ENCODE data around the gene TAS2R43. TPM values are rescaled to one million over a fixed set of nuclear protein-coding genes. Genes with fewer than 3 reads are reported as not detected.
"Not testable (repeated sequence)": the region's sequence is repeated elsewhere in the genome, so short reads cannot be mapped to it uniquely, and the experiment has no call there.

The TAS2R43 gene, protein sequence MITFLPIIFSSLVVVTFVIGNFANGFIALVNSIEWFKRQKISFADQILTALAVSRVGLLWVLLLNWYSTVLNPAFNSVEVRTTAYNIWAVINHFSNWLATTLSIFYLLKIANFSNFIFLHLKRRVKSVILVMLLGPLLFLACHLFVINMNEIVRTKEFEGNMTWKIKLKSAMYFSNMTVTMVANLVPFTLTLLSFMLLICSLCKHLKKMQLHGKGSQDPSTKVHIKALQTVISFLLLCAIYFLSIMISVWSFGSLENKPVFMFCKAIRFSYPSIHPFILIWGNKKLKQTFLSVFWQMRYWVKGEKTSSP
- total RNA-seq = 1 to 10 TPM in 1 of 2 experiments, under 1 TPM in 1; 0.91 to 1.4 TPM
- not detected for polyA plus RNA-seq
- 0 to 2.2 (median 0.83) reads per million in 6 experiments for total RNA-seq

DNA sequence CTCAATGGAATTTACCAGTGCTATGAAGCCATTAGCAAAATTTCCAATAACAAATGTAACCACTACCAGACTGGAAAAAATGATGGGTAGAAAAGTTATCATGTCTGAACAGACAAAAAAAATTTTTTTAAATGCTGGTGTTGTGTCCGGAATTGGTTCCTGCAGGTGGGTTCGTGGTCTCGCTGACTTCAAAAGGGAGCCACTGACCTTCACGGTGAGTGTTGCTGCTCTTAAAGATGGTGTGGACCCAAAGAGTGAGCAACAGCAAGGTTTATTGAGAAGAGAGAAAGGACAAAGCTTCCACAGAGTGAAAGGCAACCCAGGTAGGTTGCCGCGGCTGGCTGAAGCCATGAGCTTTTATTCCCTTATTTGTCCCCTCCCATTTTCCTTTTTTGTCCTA, at the start of gene TAS2R43:
Gene TAS2R43 (minus strand): TSS at position 186 of the 400 bp plus-strand sequence. CDS start 84 bp downstream, at position 102.
- POLR2A ChIA-PET = no interaction called here
- Mint-ChIP-seq H3K27ac (no peak within 1 kb of the TSS), H3K4me3 (no peak within 1 kb of the TSS), H3K4me1 (peaks cover 0 to 3% (median 1%) of the 10 kb centered on the region in 4 donors), H3K27me3 (no peaks in the 10 kb centered on the region), H3K9me3 (peaks cover 0 to 10% (median 0%) of the 10 kb centered on the region in 9 donors), H3K36me3 (peaks cover 0 to 21% (median 10%) of the 10 kb centered on the region in 3 donors)
- ATAC-seq = no peak
- no peak for DNase-seq

DNA sequence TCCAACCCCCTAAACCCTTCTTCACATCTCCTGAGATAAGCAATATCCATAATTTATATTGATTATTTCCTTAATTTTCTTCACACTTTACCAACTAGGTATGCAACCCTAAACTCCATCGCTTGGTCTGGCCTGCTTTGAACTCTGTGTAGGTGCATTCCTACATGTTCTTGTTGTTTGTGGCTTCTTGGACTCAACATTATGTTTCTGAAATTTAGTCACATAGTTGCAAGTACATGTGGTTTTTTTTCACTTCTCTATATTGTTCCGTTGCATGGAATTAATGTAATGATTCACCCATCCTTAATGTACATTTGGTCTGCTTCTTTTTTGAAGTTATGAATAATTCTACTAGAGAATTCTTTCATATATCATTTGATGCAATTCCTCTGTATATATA, 44.0 kb upstream of the TAS2R43 start:
- no peaks in the 10 kb centered on the region for H3K27me3 Mint-ChIP-seq
- no peak overlapping the region for H3K4me3 Mint-ChIP-seq
- POLR2A ChIA-PET = no interaction called here
- H3K9me3 Mint-ChIP-seq = peaks cover 0 to 2% (median 0%) of the 10 kb centered on the region in 9 donors
- H3K4me1 Mint-ChIP-seq = peaks cover 16 to 45% (median 39%) of the 10 kb centered on the region in 4 donors
- DNase-seq (no peak), ATAC-seq (no peak)
- H3K36me3 Mint-ChIP-seq = peaks cover 0 to 30% (median 21%) of the 10 kb centered on the region in 3 donors
- peak overlapping the region in 1 of 10 donors; percentile 39 for H3K27ac Mint-ChIP-seq

DNA sequence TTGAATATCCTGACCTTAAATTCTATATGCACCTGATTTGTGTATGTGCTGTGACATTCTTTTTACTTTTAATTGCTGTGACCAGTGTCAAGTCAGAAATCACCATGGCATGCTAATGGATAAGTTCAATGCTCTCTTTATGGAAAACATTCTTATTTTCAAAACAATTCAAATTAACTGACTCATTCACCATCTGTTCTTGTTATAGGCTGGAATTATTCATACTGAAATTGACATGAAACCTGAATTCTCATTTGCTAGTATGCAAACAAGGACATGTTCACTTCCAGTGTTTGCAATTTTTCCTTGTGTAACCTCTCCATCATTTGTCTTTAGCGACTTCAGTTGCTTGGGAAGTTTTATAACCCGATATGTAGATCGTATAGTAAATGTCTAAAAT, 42.2 kb upstream of the TAS2R43 start, which contains the start of gene TAS2R30:
Gene TAS2R30 (minus strand): TSS at position 340 of the 400 bp plus-strand sequence. CDS start 400 bp downstream, outside the sequence.
- no peaks in the 10 kb centered on the region for H3K27me3 Mint-ChIP-seq
- POLR2A ChIA-PET = no interaction called here
- DNase-seq (no peak), ATAC-seq (no peak)
- no peak within 1 kb of the TSS for H3K4me3 Mint-ChIP-seq
- peak within 1 kb of the TSS in 2 of 10 donors; percentile 19 to 33 for H3K27ac Mint-ChIP-seq
- peaks cover 16 to 49% (median 40%) of the 10 kb centered on the region in 4 donors for H3K4me1 Mint-ChIP-seq
- peaks cover 0 to under 1% (median 0%) of the 10 kb centered on the region in 9 donors for H3K9me3 Mint-ChIP-seq
- H3K36me3 Mint-ChIP-seq = peaks cover 4 to 27% (median 17%) of the 10 kb centered on the region in 3 donors

DNA sequence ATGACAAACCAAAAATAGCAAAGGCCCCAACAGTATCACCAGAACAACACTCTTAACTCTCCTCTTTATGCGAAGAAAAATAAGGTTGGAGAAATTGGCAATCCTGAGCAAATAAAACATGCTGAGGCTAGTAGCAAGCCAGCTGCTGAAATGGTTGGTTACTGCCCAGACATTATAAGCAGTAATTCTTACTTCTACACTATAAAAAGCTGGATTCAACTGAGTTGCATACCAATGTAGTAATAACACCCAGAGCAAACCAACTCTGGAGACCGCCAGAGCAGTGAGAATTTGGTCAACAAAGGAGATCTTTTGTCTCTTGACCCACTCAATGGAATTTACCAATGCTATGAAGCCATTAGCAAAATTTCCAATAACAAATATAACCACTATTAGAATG, 41.7 kb upstream of the TAS2R43 start:
- Mint-ChIP-seq H3K27me3 (no peaks in the 10 kb centered on the region), H3K4me1 (peaks cover 18 to 47% (median 39%) of the 10 kb centered on the region in 4 donors), H3K4me3 (no peak overlapping the region), H3K9me3 (peaks cover 0 to 3% (median 0%) of the 10 kb centered on the region in 9 donors), H3K36me3 (peaks cover 8 to 30% (median 20%) of the 10 kb centered on the region in 3 donors), H3K27ac (peak overlapping the region in 2 of 10 donors; percentile 10 to 33)
- POLR2A ChIA-PET = no interaction called here
- DNase-seq = no peak
- no peak for ATAC-seq

DNA sequence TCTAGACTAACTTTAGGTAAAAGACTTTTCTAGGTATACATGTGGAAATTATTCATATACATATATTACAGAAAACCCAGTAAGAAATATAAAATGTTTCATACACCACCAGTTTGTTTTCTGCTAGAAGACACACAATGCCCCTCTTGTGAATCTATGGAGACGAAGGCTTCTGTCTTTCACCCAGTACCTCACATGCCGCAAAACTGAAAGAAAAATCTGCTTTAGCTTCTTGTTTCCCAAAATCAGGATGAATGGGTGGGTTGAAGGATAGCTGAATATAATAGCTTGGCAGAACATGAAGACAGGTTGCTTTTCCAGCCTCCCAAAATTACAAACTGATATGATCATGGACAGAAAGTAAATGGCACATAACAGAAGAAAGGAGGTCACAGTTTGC, 41.0 kb upstream of the TAS2R43 start:
- Mint-ChIP-seq H3K4me1 (peaks cover 18 to 47% (median 39%) of the 10 kb centered on the region in 4 donors), H3K9me3 (peaks cover 0 to 3% (median 0%) of the 10 kb centered on the region in 9 donors), H3K4me3 (no peak overlapping the region), H3K27me3 (no peaks in the 10 kb centered on the region), H3K27ac (peak overlapping the region in 3 of 10 donors; percentile 22 to 33 (median 24)), H3K36me3 (peaks cover 10 to 36% (median 26%) of the 10 kb centered on the region in 3 donors)
- no peak for DNase-seq
- POLR2A ChIA-PET = no interaction called here
- no peak for ATAC-seq

DNA sequence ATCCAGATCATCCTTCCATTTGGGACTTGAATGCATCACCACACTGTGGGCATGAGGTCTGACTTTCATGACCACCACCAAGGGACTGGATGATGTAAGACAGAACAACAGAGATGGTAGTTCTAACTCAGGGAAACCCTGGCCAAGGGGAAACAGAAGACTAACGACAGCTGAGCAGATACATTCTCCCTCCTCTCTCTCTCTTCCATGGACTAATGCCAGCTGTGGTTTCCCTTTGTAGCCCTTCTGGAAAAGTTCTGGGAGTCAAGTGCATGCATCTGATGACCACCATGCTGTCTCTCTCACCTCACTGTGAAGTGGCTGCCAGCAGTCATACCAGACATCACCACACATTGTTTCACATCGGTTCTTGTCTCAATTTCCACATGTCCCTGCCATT, 38.9 kb upstream of the TAS2R43 start:
- Mint-ChIP-seq H3K4me3 (no peak overlapping the region), H3K36me3 (peaks cover 16 to 47% (median 40%) of the 10 kb centered on the region in 3 donors), H3K4me1 (peaks cover 15 to 37% (median 29%) of the 10 kb centered on the region in 4 donors), H3K9me3 (peaks cover 0 to 12% (median 3%) of the 10 kb centered on the region in 9 donors), H3K27ac (peak overlapping the region in 2 of 10 donors; percentile 14 to 41), H3K27me3 (no peaks in the 10 kb centered on the region)
- POLR2A ChIA-PET = interaction anchor here (1.0 kb wide), 1 partner anchor 40 kb away, joined by 3 read pairs; the partner anchor contains the start of gene SMIM10L1
- DNase-seq (no peak), ATAC-seq (no peak)

DNA sequence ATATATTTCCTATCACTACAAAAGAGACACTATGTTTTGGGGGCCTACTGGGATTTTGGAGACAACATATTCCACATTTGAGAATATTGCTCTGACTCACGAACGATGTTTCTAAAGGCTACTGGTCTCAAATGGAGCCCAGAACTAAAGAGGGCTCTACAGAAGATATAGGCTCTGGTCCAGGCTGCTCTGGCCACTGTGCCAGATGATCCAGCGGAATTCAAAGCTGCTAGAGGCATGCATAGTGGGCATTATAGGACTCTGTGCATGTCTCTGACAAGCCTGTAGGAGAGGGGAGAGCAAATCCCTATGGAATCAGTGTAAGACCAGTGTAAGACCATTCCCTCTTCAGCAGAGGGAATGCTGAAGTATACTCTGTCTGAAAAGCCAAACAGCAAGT, 38.3 kb upstream of the TAS2R43 start:
- no peak overlapping the region for H3K27ac Mint-ChIP-seq
- ATAC-seq (no peak), DNase-seq (no peak)
- no peaks in the 10 kb centered on the region for H3K27me3 Mint-ChIP-seq
- H3K4me1 Mint-ChIP-seq = peaks cover 15 to 32% (median 25%) of the 10 kb centered on the region in 4 donors
- POLR2A ChIA-PET = no interaction called here
- H3K9me3 Mint-ChIP-seq = peaks cover 0 to 13% (median 3%) of the 10 kb centered on the region in 9 donors
- no peak overlapping the region for H3K4me3 Mint-ChIP-seq
- peaks cover 16 to 47% (median 40%) of the 10 kb centered on the region in 3 donors for H3K36me3 Mint-ChIP-seq

DNA sequence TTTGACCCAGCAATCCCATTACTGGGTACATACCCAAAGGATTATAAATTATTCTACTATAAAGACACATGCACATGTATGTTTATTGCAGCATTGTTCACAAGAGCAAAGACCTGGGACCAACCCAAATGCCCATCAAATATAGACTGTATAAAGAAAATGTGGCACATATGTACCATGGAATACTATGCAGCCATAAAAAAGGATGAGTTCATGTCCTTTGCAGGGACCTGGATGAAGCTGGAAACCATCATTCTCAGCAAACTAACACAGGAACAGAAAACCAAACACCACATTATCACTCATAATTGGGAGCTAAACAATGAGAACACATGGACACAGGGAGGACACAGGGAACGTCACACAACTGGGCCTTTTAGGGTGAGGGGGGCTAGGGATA, 22.0 kb upstream of the TAS2R43 start:
- POLR2A ChIA-PET, H3K27me3 Mint-ChIP-seq, H3K27ac Mint-ChIP-seq, DNase-seq, ATAC-seq, H3K4me3 Mint-ChIP-seq: not testable (repeated sequence)
- peaks cover 39 to 75% (median 66%) of the 10 kb centered on the region in 4 donors for H3K4me1 Mint-ChIP-seq
- H3K9me3 Mint-ChIP-seq = peaks cover 23 to 90% (median 59%) of the 10 kb centered on the region in 9 donors
- H3K36me3 Mint-ChIP-seq = peaks cover 64 to 96% (median 81%) of the 10 kb centered on the region in 3 donors

DNA sequence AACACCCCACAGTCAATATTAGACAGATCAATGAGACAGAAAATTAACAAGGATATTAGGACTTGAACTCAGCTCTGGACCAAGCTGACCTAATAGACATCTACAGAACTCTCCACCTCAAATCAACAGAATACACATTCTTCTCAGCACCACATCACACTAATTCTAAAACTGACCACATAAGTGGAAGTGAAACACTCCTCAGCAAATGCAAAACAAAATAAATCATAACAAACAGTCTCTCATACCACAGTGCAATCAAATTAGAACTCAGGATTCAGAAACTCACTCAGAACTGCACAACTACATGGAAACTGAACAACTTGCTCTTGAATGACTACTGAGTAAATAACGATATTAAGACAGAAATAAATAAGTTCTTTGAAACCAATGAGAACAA, 19.1 kb upstream of the TAS2R43 start:
- peaks cover 60 to 93% (median 80%) of the 10 kb centered on the region in 3 donors for H3K36me3 Mint-ChIP-seq
- H3K4me1 Mint-ChIP-seq = peaks cover 43 to 75% (median 67%) of the 10 kb centered on the region in 4 donors
- not testable (repeated sequence) for ATAC-seq, H3K27me3 Mint-ChIP-seq, DNase-seq, H3K27ac Mint-ChIP-seq
- peaks cover 18 to 77% (median 46%) of the 10 kb centered on the region in 9 donors for H3K9me3 Mint-ChIP-seq
- H3K4me3 Mint-ChIP-seq = peak overlapping the region in 4 of 10 donors; percentile 3 to 33 (median 11)
- POLR2A ChIA-PET = interaction anchor here (0.6 kb wide), 1 partner anchor 698 kb away, joined by 4 read pairs; no protein-coding TSS in a partner anchor

DNA sequence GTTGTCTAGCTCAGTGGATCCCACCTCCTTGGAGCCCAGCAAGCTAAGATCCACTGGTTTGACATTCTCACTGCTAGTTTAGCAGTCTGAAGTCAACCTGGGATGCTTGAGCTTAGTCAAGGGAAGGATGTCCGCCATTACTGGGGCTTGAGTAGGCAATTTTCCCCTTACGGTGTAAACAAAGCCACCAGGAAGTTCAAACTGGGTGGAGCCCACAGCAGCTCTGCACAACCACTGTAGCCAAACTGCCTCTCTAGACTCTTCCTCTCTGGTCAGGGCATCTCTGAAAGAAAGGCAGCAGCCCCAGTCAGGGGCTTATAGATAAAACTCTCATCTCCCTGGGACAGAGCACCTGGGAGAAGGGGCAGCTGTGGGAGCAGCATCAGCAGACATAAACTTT, 16.7 kb upstream of the TAS2R43 start:
- Mint-ChIP-seq H3K4me3 (peak overlapping the region in 4 of 10 donors; percentile 9 to 58 (median 36)), H3K4me1 (peaks cover 35 to 59% (median 53%) of the 10 kb centered on the region in 4 donors), H3K27ac (peak overlapping the region in 8 of 10 donors; percentile 12 to 86 (median 68)), H3K36me3 (peaks cover 51 to 83% (median 78%) of the 10 kb centered on the region in 3 donors), H3K9me3 (peaks cover 10 to 61% (median 36%) of the 10 kb centered on the region in 9 donors), H3K27me3 (no peaks in the 10 kb centered on the region)
- DNase-seq (no peak), ATAC-seq (no peak)
- POLR2A ChIA-PET = interaction anchor here (1.3 kb wide), 1 partner anchor 62 kb away, joined by 3 read pairs; the partner anchor contains the start of gene SMIM10L1

DNA sequence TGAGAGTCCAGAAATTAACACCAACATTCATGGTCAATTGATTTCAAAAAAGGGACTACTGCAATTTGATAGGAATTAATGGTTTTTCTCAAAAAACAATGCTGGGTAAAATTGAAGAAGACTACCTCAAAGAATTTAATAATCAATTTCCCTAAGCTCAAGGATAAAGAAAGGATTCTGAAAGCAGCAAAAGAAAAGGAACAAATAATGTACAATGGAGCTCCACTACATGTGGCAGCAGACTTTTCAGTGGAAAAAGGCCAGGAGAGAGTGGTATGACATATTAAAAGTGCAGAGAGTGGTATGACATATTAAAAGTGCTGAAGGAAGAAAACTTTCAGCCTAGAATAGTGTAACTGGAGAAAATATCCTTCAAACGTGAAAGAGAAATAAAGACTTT, 15.6 kb upstream of the TAS2R43 start:
- no peak for DNase-seq
- peaks cover 10 to 53% (median 33%) of the 10 kb centered on the region in 9 donors for H3K9me3 Mint-ChIP-seq
- H3K4me3 Mint-ChIP-seq = no peak overlapping the region
- no peaks in the 10 kb centered on the region for H3K27me3 Mint-ChIP-seq
- H3K36me3 Mint-ChIP-seq = peaks cover 50 to 83% (median 71%) of the 10 kb centered on the region in 3 donors
- POLR2A ChIA-PET = interaction anchor here (1.3 kb wide), 1 partner anchor 63 kb away, joined by 3 read pairs; the partner anchor contains the start of gene SMIM10L1
- H3K27ac Mint-ChIP-seq = peak overlapping the region in 6 of 10 donors; percentile 0 to 57 (median 24)
- ATAC-seq = no peak
- H3K4me1 Mint-ChIP-seq = peaks cover 33 to 50% (median 46%) of the 10 kb centered on the region in 4 donors

DNA sequence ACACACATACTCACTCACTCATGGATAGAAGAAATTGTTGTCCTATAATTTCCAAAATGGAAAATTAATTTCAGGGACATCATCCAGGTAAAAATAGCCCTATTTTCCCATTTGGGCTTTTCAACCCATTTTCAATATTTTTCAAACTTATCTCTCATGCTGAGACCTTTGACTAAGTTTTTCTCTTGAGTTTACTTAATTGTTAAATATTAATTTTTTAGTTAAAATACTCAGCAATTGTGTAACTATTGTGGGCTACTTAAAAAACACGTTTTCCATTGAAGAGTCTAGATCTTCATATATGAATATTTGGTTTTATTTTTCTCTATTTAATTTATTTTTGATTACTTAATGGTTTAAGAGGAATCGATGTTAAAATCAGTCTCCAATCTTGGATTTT, 14.2 kb upstream of the TAS2R43 start:
- H3K9me3 Mint-ChIP-seq = peaks cover 2 to 39% (median 24%) of the 10 kb centered on the region in 9 donors
- no peak overlapping the region for H3K4me3 Mint-ChIP-seq
- peaks cover 36 to 78% (median 70%) of the 10 kb centered on the region in 3 donors for H3K36me3 Mint-ChIP-seq
- ATAC-seq = no peak
- no peaks in the 10 kb centered on the region for H3K27me3 Mint-ChIP-seq
- no peak overlapping the region for H3K27ac Mint-ChIP-seq
- POLR2A ChIA-PET = no interaction called here
- no peak for DNase-seq
- H3K4me1 Mint-ChIP-seq = peaks cover 30 to 42% (median 38%) of the 10 kb centered on the region in 4 donors
